A549 (cell line): ENCODE results near the gene AFF1. TPM values are rescaled to one million over a fixed set of nuclear protein-coding genes. Genes with fewer than 3 reads are reported as not detected.

ENCODE experiments used
- ATAC-seq, 2 experiments: fragments of 200-7000 bp in 1 of 2; fragments of >200 bp in 1 of 2; cut with Nextera tagmentation in 1 of 2; cut with Tn5 transposase in 1 of 2; 3 replicates each; pipeline versions ENCODE4 v1.8.0 to v1.9.1; 2018 to 2020; ENCODE audit warnings: mild to moderate bottlenecking in 1 of 2, moderate library complexity in 1 of 2
- CTCF ChIA-PET: fragments of 300-600 bp; sonication (Branson Sonifier 250); formaldehyde crosslinking; extraction: SDS; loops from one replicate; lab custom pipeline; 2021; ENCODE audit warnings: antibody characterized with exemption, inconsistent platforms; lab: Yijun Ruan, JAX
- POLR2A ChIA-PET: fragments of 350-600 bp; formaldehyde crosslinking; extraction: SDS; loops from one replicate; lab custom pipeline; 2021; ENCODE audit warnings: antibody characterized with exemption, inconsistent platforms; lab: Yijun Ruan, JAX
- DNase-seq, 2 experiments: peaks; one replicate each; pipeline versions ENCODE4 v3.0.0 to v3.0.0-alpha.2; 2011 to 2016; ENCODE audit warnings: low read depth in 1 of 2, low spot score in 1 of 2
- FAIRE-seq: peaks from 2 replicates; lab custom pipeline; 2011; peaks lifted over from hg19 to GRCh38; lab: Jason Lieb, UNC
- H3K27ac ChIP-seq, 2 experiments: fragments of >200 bp; sonication (Bioruptor Twin); formaldehyde crosslinking; 3 replicates each; pipeline ENCODE4 v1.5.1; 2016 to 2017
- H3K4me1 ChIP-seq: fragments of >200 bp; sonication (Bioruptor Twin); formaldehyde crosslinking; 3 replicates; pipeline ENCODE4 v1.6.1; 2016
- H3K4me2 ChIP-seq: fragments of >200 bp; sonication (Bioruptor Twin); formaldehyde crosslinking; 3 replicates; pipeline ENCODE4 v1.6.1; 2016
- H3K4me3 ChIP-seq: fragments of >200 bp; sonication (Bioruptor Twin); formaldehyde crosslinking; 3 replicates; pipeline ENCODE4 v1.5.1; 2016
- H3K9me3 ChIP-seq: fragments of >200 bp; sonication (Bioruptor Twin); formaldehyde crosslinking; 3 replicates; pipeline ENCODE4 v1.6.1; 2016
- BCL3 ChIP-seq: fragments of >200 bp; sonication (Bioruptor Twin); formaldehyde crosslinking; IDR thresholded peaks from 3 replicates; pipeline ENCODE4 v1.6.1; 2016
- CBX2 ChIP-seq: fragments of 200-600 bp; sonication (generic); IDR thresholded peaks from 2 replicates; pipeline ENCODE4 v1.6.1; 2016; ENCODE audit warnings: low read depth, mild to moderate bottlenecking, borderline replicate concordance
- FOSL2 ChIP-seq, 2 experiments: fragments of 450-650 bp in 1 of 2; fragments of >200 bp in 1 of 2; sonication (Bioruptor Twin) in 1 of 2; formaldehyde crosslinking; IDR thresholded peaks; 2 replicates each; pipeline versions ENCODE4 v1.5.0 to v1.6.1; 2016 to 2020; ENCODE audit warnings: mild to moderate bottlenecking in 1 of 2, moderate library complexity in 1 of 2
- HDAC2 ChIP-seq: fragments of 200-600 bp; sonication (generic); IDR thresholded peaks from 2 replicates; pipeline ENCODE4 v1.6.1; 2016
- HMGXB4 ChIP-seq: fragments of 250-450 bp; sonication (Bioruptor Pico); IDR thresholded peaks from 2 replicates; pipeline ENCODE4 v1.5.0; 2021; ENCODE audit warnings: mild to moderate bottlenecking, moderate library complexity, borderline replicate concordance
- MYC ChIP-seq: IDR thresholded peaks from 2 replicates; pipeline ENCODE4 v1.6.1; 2012; ENCODE audit warnings: mild to moderate bottlenecking, inconsistent platforms, low read length, improper control_type of control experiment, borderline replicate concordance
- REST ChIP-seq: fragments of 200-600 bp; sonication (generic); IDR thresholded peaks from 2 replicates; pipeline ENCODE4 v1.6.1; 2016; ENCODE audit warnings: antibody characterized with exemption, mild to moderate bottlenecking, moderate library complexity
- RNF2 ChIP-seq: fragments of 200-600 bp; sonication (generic); IDR thresholded peaks from 2 replicates; pipeline ENCODE4 v1.6.1; 2016; ENCODE audit warnings: low read depth, mild to moderate bottlenecking, antibody characterized with exemption, moderate library complexity, borderline replicate concordance
- ZFP36 ChIP-seq: fragments of 450-650 bp; IDR thresholded peaks from 2 replicates; pipeline ENCODE4 v1.6.1; 2014; ENCODE audit warnings: borderline replicate concordance; ENCODE audit not compliant: partially characterized antibody
- WGBS: methylation state at CpG from one replicate; pipeline ENCODE4 v1.1.6; 2017; ENCODE audit errors: missing lambda C conversion rate; 5-methylcytosine and 5-hydroxymethylcytosine counted together
- polyA plus RNA-seq, 4 experiments: library from polyadenylated mRNA; depleted of rRNA in 3 of 4; stranded (reverse); fragments of >200 nt; fragmentation: RNase III in 1 of 4; extraction: RNeasy Plus Mini Kit Qiagen cat#74134 plus additional on column Dnase treatment in 1 of 4; gene quantifications; 2 replicates in 3 of 4; 3 replicates in 1 of 4; pipeline ENCODE4 v1.2.3, GENCODE V29; 2011 to 2017

Gene AFF1
- polyA plus RNA-seq, 2 of the 4 experiments (the other 2 are of a cell fraction) = 13.7 to 15.4 TPM

GRCh38 chr4:86940920-86941460, 6.2 kb downstream of the AFF1 start (continued):
- TF ChIP-seq RNF2 (no peak), ZFP36 (no peak)

- peak in 1 of 2 experiments; percentile 27 for DNase-seq
- Histone ChIP-seq H3K27ac (no peak overlapping the region), H3K4me3 (no peak overlapping the region)
These were observed 7.4 kb downstream of the AFF1 start for GRCh38 chr4:86942185-86942666.

More at GRCh38 chr4:86942185-86942666, 7.4 kb downstream of the AFF1 start:
- TF ChIP-seq BCL3 (no peak), MYC (no peak; the same call in 1 of the 2 replicates), CBX2 (no peak), HDAC2 (no peak), FOSL2 (IDR thresholded peaks at IDR 0.05) (peak; percentile 59), FOSL2 (CRISPR knock-in tag; IDR thresholded peaks at IDR 0.05) (peak; percentile 95), HMGXB4 (CRISPR knock-in tag) (no peak), REST (no peak)
- POLR2A ChIA-PET = interaction anchor here (0.6 to 1.3 kb wide), 2 partner anchors 17 to 64 kb away, joined by 3 read pairs; no protein-coding TSS in a partner anchor
- peak; percentile 39 to 65; a peak in 3 of 6 replicates for ATAC-seq
- Histone ChIP-seq H3K9me3 (no peaks in the 10 kb centered on the region), H3K4me1 (peaks cover 52% of the 10 kb centered on the region), H3K4me2 (peak overlapping the region; percentile 67)
- CTCF ChIA-PET = interaction anchor here (0.6 to 2.3 kb wide), 3 partner anchors 20 to 208 kb away, joined by 3 to 12 read pairs (median 3); no protein-coding TSS in a partner anchor
- FAIRE-seq = no peak
- WGBS = 8% methylated on average over 1 of the region's 1 CpG
